Colonic mucosa (tissue), 4 donors: ENCODE results near the gene TPH1. TPM values are rescaled to one million over a fixed set of nuclear protein-coding genes. Genes with fewer than 3 reads are reported as not detected.
"Not testable (repeated sequence)": the region's sequence is repeated elsewhere in the genome, so short reads cannot be mapped to it uniquely, and the experiment has no call there.

Experiments used
- DNase-seq: peaks from one replicate; pipeline ENCODE4 v3.0.0-alpha.2; 2020
- H3K27ac ChIP-seq: fragments of 200-600 bp; one replicate; pipeline ENCODE4 v1.8.0; 2021
- H3K27me3 ChIP-seq: fragments of 200-600 bp; one replicate; pipeline ENCODE4 v1.8.0; 2021
- H3K36me3 ChIP-seq: fragments of 200-600 bp; one replicate; pipeline ENCODE4 v1.8.0; 2021
- H3K4me1 ChIP-seq: fragments of 200-600 bp; one replicate; pipeline ENCODE4 v1.8.0; 2021; ENCODE audit warnings: mild to moderate bottlenecking
- H3K4me3 ChIP-seq: fragments of 200-600 bp; one replicate; pipeline ENCODE4 v1.8.0; 2021
- H3K9ac ChIP-seq, 2 donors: one replicate each; pipeline ENCODE4 v1.7.0; 2013; ENCODE audit warnings: control low read depth in 2 of 2, low read depth in 2 of 2, low read length in 2 of 2
- H3K9me3 ChIP-seq: fragments of 200-600 bp; one replicate; pipeline ENCODE4 v1.8.0; 2021
- CTCF ChIP-seq: fragments of 200-600 bp; IDR thresholded peaks from one replicate; pipeline ENCODE4 v1.8.0; 2022; ENCODE audit warnings: antibody characterized with exemption, mild to moderate bottlenecking
- intact Hi-C: fragments of 100-400 bp; cut with DNase I; formaldehyde crosslinking; loops from one replicate; pipeline ENCODE4 v1.14.1; 2022
- total RNA-seq, 2 donors: library from RNA; stranded (reverse); fragmentation: NEBNext Ultra II Directional in 1 of 2; extraction: Animal tissue kit (Norgen Biotek cat#: 25700) in 1 of 2; gene quantifications; one replicate each; pipeline ENCODE4 v1.2.1, GENCODE V29; 2021
- donor health status: healthy.
- donor health status: DM: no; HTN: no; CAD: no.
- donor health status: DM: no; HTN: no; CAD: no.

TPH1 gene
- total RNA-seq, 2 donors from 2014 or later = 6.7 to 12.4 TPM

- Histone ChIP-seq H3K4me1 (no peaks in the 10 kb centered on the region), H3K9me3 (no peaks in the 10 kb centered on the region), H3K27ac (no peak overlapping the region), H3K9ac (no peak overlapping the region), H3K36me3 (no peaks in the 10 kb centered on the region), H3K4me3 (no peak overlapping the region), H3K27me3 (no peaks in the 10 kb centered on the region)
- intact Hi-C loops = no loop called here
- TF ChIP-seq CTCF = no peak
- no peak for DNase-seq
Measured at GRCh38 chr11:18010121-18010670, 35.9 kb downstream of the TPH1 start.

DNA sequence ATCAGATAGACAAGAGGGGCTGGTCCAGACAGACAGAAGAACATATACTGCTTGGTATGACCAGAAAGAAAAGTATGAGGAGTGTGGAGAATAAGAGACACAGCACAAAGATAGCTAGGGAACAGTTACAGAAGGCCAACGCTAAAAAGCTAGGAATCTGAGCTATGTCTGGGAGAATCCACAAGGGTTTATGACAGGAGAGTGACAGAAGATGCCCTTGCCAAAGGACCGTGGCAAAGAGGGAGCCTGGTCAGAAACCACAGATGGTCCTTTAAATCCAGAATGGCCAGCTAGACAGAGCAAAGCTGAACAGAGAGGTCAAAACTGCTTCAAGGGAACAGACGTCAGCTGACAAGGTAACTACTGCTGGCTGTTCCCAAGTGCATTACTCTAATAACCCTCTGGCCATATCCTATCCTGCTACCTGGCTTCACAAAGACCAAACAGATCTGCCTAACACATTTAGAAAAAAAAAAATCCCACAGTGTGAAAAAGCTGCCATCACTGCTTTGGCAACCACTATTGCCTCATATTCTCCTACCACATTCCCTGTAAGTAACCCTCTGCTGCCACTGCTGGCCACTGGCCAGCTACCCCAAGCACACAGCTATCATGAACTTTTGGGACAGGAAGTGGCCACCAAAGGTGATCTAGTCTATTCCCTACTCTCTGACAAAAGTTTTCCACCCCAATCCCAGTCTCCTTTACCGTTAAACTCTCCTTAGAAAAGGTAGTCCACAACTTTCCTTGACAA lies 40.5 kb downstream of the TPH1 start:
- no peaks in the 10 kb centered on the region for H3K27me3 ChIP-seq
- H3K4me3 ChIP-seq = no peak overlapping the region
- H3K36me3 ChIP-seq = no peaks in the 10 kb centered on the region
- no peak overlapping the region for H3K27ac ChIP-seq
- intact Hi-C loops = no loop called here
- H3K4me1 ChIP-seq = no peaks in the 10 kb centered on the region
- no peak for TF ChIP-seq CTCF
- no peak overlapping the region for H3K9ac ChIP-seq
- DNase-seq = no peak
- no peaks in the 10 kb centered on the region for H3K9me3 ChIP-seq

- intact Hi-C loops = no loop called here
- DNase-seq = no peak
- H3K27me3 ChIP-seq = no peaks in the 10 kb centered on the region
- no peak for TF ChIP-seq CTCF
- no peaks in the 10 kb centered on the region for H3K4me1 ChIP-seq
- H3K27ac ChIP-seq = no peak overlapping the region
- H3K4me3 ChIP-seq = no peak overlapping the region
- H3K36me3 ChIP-seq = no peaks in the 10 kb centered on the region
- no peak overlapping the region for H3K9ac ChIP-seq
- H3K9me3 ChIP-seq = no peaks in the 10 kb centered on the region
Measured at GRCh38 chr11:18001191-18001590, 44.9 kb downstream of the TPH1 start.

- Histone ChIP-seq H3K36me3 (no peaks in the 10 kb centered on the region), H3K27me3 (no peaks in the 10 kb centered on the region), H3K9ac (no peak overlapping the region), H3K4me1 (no peaks in the 10 kb centered on the region), H3K9me3 (no peaks in the 10 kb centered on the region), H3K27ac (no peak overlapping the region), H3K4me3 (no peak overlapping the region)
- intact Hi-C loops = no loop called here
- no peak for DNase-seq
- TF ChIP-seq CTCF = no peak
Measured at GRCh38 chr11:18000760-18001159, 45.3 kb downstream of the TPH1 start.

- H3K9ac ChIP-seq, H3K27ac ChIP-seq, H3K27me3 ChIP-seq, DNase-seq, H3K4me1 ChIP-seq, intact Hi-C loops, H3K36me3 ChIP-seq, H3K9me3 ChIP-seq, H3K4me3 ChIP-seq: not testable (repeated sequence)
Measured at GRCh38 chr11:18000128-18000527, 45.9 kb downstream of the TPH1 start.

Other genes starting within 250 kb of the TPH1 start
- 10 to 100 TPM; 23.2 to 36.2 TPM for gene SERGEF, start 33.2 kb downstream of the TPH1 start, total RNA-seq
- 10 to 100 TPM; 11.5 to 22.2 TPM for gene SAAL1, start 59.8 kb upstream of the TPH1 start, total RNA-seq
- not detected for gene MRGPRX3, start 86.3 kb upstream of the TPH1 start, total RNA-seq
- not detected for gene MRGPRX4, start 126.6 kb upstream of the TPH1 start, total RNA-seq
- under 1 TPM in 1 of 2 donors, not detected in 1; 0.86 TPM for gene SAA4, start 190.5 kb upstream of the TPH1 start, total RNA-seq
- 10 to 100 TPM in 1 of 2 donors, 1 to 10 TPM in 1; 4.2 to 14.2 TPM for gene SAA2, start 202.4 kb upstream of the TPH1 start, total RNA-seq
- gene SAA1, start 220.0 kb upstream of the TPH1 start, total RNA-seq = 10 to 100 TPM in 1 of 2 donors, 1 to 10 TPM in 1; 3.7 to 16.8 TPM